ENCODE measurements around the gene SYNE2.
"Not testable (repeated sequence)": the region's sequence is repeated elsewhere in the genome, so short reads cannot be mapped to it uniquely, and the experiment has no call there.

SYNE2 gene

GRCh38 chr14:63869940-63870752, 17.3 kb downstream of the SYNE2 start:
- DNase-seq (ENCODE audit: low spot score): not testable (repeated sequence)

- not testable (repeated sequence) for DNase-seq (ENCODE audit: low spot score)
Observed at GRCh38 chr14:63870753-63871037, 17.9 kb downstream of the SYNE2 start.

- DNase-seq (ENCODE audit: low spot score): no peak
Observed at GRCh38 chr14:63874223-63874622, 21.4 kb downstream of the SYNE2 start.

- no peak for DNase-seq (ENCODE audit: low spot score)
Observed at GRCh38 chr14:63875311-63875710, 22.5 kb downstream of the SYNE2 start.

GRCh38 chr14:63877550-63877939, 24.7 kb downstream of the SYNE2 start:
- DNase-seq (ENCODE audit: low spot score): no peak

GRCh38 chr14:63878052-63878451, 25.2 kb downstream of the SYNE2 start:
- DNase-seq (ENCODE audit: low spot score): no peak

GRCh38 chr14:63878792-63879191, 26.0 kb downstream of the SYNE2 start:
- no peak for DNase-seq (ENCODE audit: low spot score)

- DNase-seq (ENCODE audit: low spot score): no peak
Observed at GRCh38 chr14:63881926-63882325, 29.1 kb downstream of the SYNE2 start.

- no peak for DNase-seq (ENCODE audit: low spot score)
Observed at GRCh38 chr14:63887899-63888298, 35.1 kb downstream of the SYNE2 start.

GRCh38 chr14:63890553-63890952, 37.7 kb downstream of the SYNE2 start:
- DNase-seq (ENCODE audit: low spot score): no peak

- DNase-seq (ENCODE audit: low spot score): peak; percentile 37
Observed at GRCh38 chr14:63891148-63891975, 38.6 kb downstream of the SYNE2 start.

- DNase-seq (ENCODE audit: low spot score): no peak
Observed at GRCh38 chr14:63892265-63892664, 39.5 kb downstream of the SYNE2 start.

GRCh38 chr14:63893701-63894458, 41.1 kb downstream of the SYNE2 start:
- no peak for DNase-seq (ENCODE audit: low spot score)

- DNase-seq (ENCODE audit: low spot score): no peak
Observed at GRCh38 chr14:63895510-63895909, 42.7 kb downstream of the SYNE2 start.

- peak; percentile 21 for DNase-seq (ENCODE audit: low spot score)
Observed at GRCh38 chr14:63896278-63896720, 43.5 kb downstream of the SYNE2 start.

- no peak for DNase-seq (ENCODE audit: low spot score)
Observed at GRCh38 chr14:63897721-63898163, 44.9 kb downstream of the SYNE2 start.

- no peak for DNase-seq (ENCODE audit: low spot score)
Observed at GRCh38 chr14:63899953-63900352, 47.1 kb downstream of the SYNE2 start.

- DNase-seq (ENCODE audit: low spot score): no peak
Observed at GRCh38 chr14:63901434-63902085, 48.8 kb downstream of the SYNE2 start.

- no peak for DNase-seq (ENCODE audit: low spot score)
Observed at GRCh38 chr14:63902375-63902976, 49.7 kb downstream of the SYNE2 start.

GRCh38 chr14:63904724-63905123, 51.9 kb downstream of the SYNE2 start:
- DNase-seq (ENCODE audit: low spot score): no peak

- no peak for DNase-seq (ENCODE audit: low spot score)
Observed at GRCh38 chr14:63905370-63905769, 52.6 kb downstream of the SYNE2 start.

Measured in iPS-NIHi11 (cell line).